ENCODE data around the gene TSHZ2.
"Not testable (repeated sequence)": the region's sequence is repeated elsewhere in the genome, so short reads cannot be mapped to it uniquely, and the experiment has no call there.

The TSHZ2 gene

GRCh38 chr20:52965380-52965779 lies 6.8 kb upstream of the TSHZ2 start:
- DNase-seq = no peak

- DNase-seq = no peak
These were observed 6.3 kb upstream of the TSHZ2 start for GRCh38 chr20:52965819-52966218.

- DNase-seq = not testable (repeated sequence)
These were observed 5.6 kb upstream of the TSHZ2 start for GRCh38 chr20:52966543-52966942.

GRCh38 chr20:52971498-52972189 lies 514 bp upstream of the TSHZ2 start:
- no peak for DNase-seq

GRCh38 chr20:52972965-52973819 lies 1.0 kb downstream of the TSHZ2 start:
- peak; percentile 17 for DNase-seq

- no peak for DNase-seq
These were observed 2.0 kb downstream of the TSHZ2 start for GRCh38 chr20:52974179-52974594.

GRCh38 chr20:52975029-52975732 lies 3.0 kb downstream of the TSHZ2 start:
- DNase-seq = no peak

GRCh38 chr20:52975803-52976531 lies 3.8 kb downstream of the TSHZ2 start:
- no peak for DNase-seq

- no peak for DNase-seq
These were observed 6.7 kb downstream of the TSHZ2 start for GRCh38 chr20:52978851-52979250.

GRCh38 chr20:52981051-52981450 lies 8.9 kb downstream of the TSHZ2 start:
- DNase-seq = no peak

- DNase-seq = no peak
These were observed 11.7 kb downstream of the TSHZ2 start for GRCh38 chr20:52983726-52984450.

GRCh38 chr20:52984451-52984810 lies 12.3 kb downstream of the TSHZ2 start:
- DNase-seq = no peak

GRCh38 chr20:52985687-52986086 lies 13.5 kb downstream of the TSHZ2 start:
- no peak for DNase-seq

- no peak for DNase-seq
These were observed 15.1 kb downstream of the TSHZ2 start for GRCh38 chr20:52987295-52987694.

- DNase-seq = no peak
These were observed 19.7 kb downstream of the TSHZ2 start for GRCh38 chr20:52991830-52992229.

GRCh38 chr20:52992632-52993031 lies 20.5 kb downstream of the TSHZ2 start:
- DNase-seq = no peak

GRCh38 chr20:52993076-52993475 lies 20.9 kb downstream of the TSHZ2 start:
- no peak for DNase-seq

GRCh38 chr20:52994184-52994970 lies 22.2 kb downstream of the TSHZ2 start:
- DNase-seq = no peak

GRCh38 chr20:52996130-52996529 lies 24.0 kb downstream of the TSHZ2 start:
- DNase-seq = no peak

- no peak for DNase-seq
These were observed 24.5 kb downstream of the TSHZ2 start for GRCh38 chr20:52996658-52997057.

GRCh38 chr20:52998268-52998667 lies 26.1 kb downstream of the TSHZ2 start:
- DNase-seq = no peak

Measured in activated CD8-positive, alpha-beta memory T cell treated with anti-CD3 and anti-CD28 coated beads, Interleukin-2, amount 50 U/mL, for 4 hours (primary cell).